OCI-LY1 (cell line): ENCODE measurements around the gene SLAMF8.

Experiments used
- H2AFZ ChIP-seq: fragments of 200-600 bp; sonication (generic), shearing (Covaris generic); 2 replicates; pipeline ENCODE4 v1.6.0; 2014; ENCODE audit warnings: antibody characterized with exemption, mild to moderate bottlenecking, low read length
- H3F3A ChIP-seq: fragments of 200-600 bp; sonication (generic), shearing (Covaris generic); 2 replicates; pipeline ENCODE4 v1.6.0; 2014; ENCODE audit warnings: mild to moderate bottlenecking, antibody characterized with exemption, low read length, moderate library complexity; ENCODE audit not compliant: insufficient read depth
- H3K27ac ChIP-seq: fragments of 200-600 bp; sonication (generic); 2 replicates; pipeline ENCODE4 v1.5.1; 2014; ENCODE audit warnings: low read length, mixed run types, mild to moderate bottlenecking, low read depth; ENCODE audit not compliant: poor library complexity, severe bottlenecking
- H3K27me3 ChIP-seq: fragments of 200-600 bp; sonication (generic); 2 replicates; pipeline ENCODE4 v1.6.0; 2014; ENCODE audit warnings: antibody characterized with exemption, mild to moderate bottlenecking, low read length, moderate library complexity; ENCODE audit not compliant: insufficient read depth
- H3K36me3 ChIP-seq: fragments of 200-600 bp; sonication (generic); 2 replicates; pipeline ENCODE4 v1.6.1; 2014; ENCODE audit warnings: mild to moderate bottlenecking, antibody characterized with exemption, low read length, moderate library complexity, mixed read lengths; ENCODE audit not compliant: insufficient read depth
- H3K4me1 ChIP-seq: fragments of 200-600 bp; sonication (generic); 2 replicates; pipeline ENCODE4 v1.5.1; 2014; ENCODE audit warnings: mild to moderate bottlenecking, low read length, moderate library complexity; ENCODE audit not compliant: insufficient read depth, severe bottlenecking
- H3K4me2 ChIP-seq: fragments of 200-600 bp; sonication (generic), shearing (Covaris generic); 2 replicates; pipeline ENCODE4 v1.6.1; 2014; ENCODE audit warnings: low read length
- H3K4me3 ChIP-seq: fragments of 200-600 bp; sonication (generic); 2 replicates; pipeline ENCODE4 v1.5.1; 2014; ENCODE audit warnings: low read length, low read depth, mild to moderate bottlenecking, mixed read lengths; ENCODE audit not compliant: poor library complexity, severe bottlenecking
- H3K79me2 ChIP-seq: fragments of 200-600 bp; shearing (Covaris generic); 2 replicates; pipeline ENCODE4 v1.6.1; 2016; ENCODE audit warnings: mixed run types, low read length, mixed read lengths; ENCODE audit not compliant: insufficient read depth
- H3K9ac ChIP-seq: fragments of 200-600 bp; sonication (generic), shearing (Covaris generic); 2 replicates; pipeline ENCODE4 v1.6.1; 2014; ENCODE audit warnings: mild to moderate bottlenecking, low read length, mixed read lengths
- H3K9me2 ChIP-seq: fragments of 200-600 bp; sonication (generic), shearing (Covaris generic); 2 replicates; pipeline ENCODE4 v1.6.1; 2014; ENCODE audit warnings: low read depth, mild to moderate bottlenecking, low read length, mixed read lengths
- H3K9me3 ChIP-seq: fragments of 200-600 bp; shearing (Covaris generic); 2 replicates; pipeline ENCODE4 v1.6.1; 2014; ENCODE audit warnings: low read length, mixed read lengths
- H4K20me1 ChIP-seq: fragments of 200-600 bp; sonication (generic), shearing (Covaris generic); 2 replicates; pipeline ENCODE4 v1.6.0; 2016; ENCODE audit warnings: mild to moderate bottlenecking, low read length; ENCODE audit not compliant: insufficient read depth
- EZH2 ChIP-seq: fragments of 200-600 bp; sonication (generic), shearing (Covaris generic); IDR thresholded peaks from 2 replicates; pipeline ENCODE4 v1.8.0; 2017; ENCODE audit warnings: borderline replicate concordance, mixed run types, mild to moderate bottlenecking, antibody characterized with exemption, low read length, moderate library complexity, mixed read lengths
- TF ChIP-seq, protein P1 (sequence below): fragments of 200-600 bp; sonication (generic), shearing (Covaris generic); IDR thresholded peaks from 2 replicates; pipeline ENCODE4 v1.5.1; 2017; ENCODE audit warnings: mild to moderate bottlenecking, antibody characterized with exemption, low read length, moderate library complexity, mixed read lengths

Gene SLAMF8

DNA sequence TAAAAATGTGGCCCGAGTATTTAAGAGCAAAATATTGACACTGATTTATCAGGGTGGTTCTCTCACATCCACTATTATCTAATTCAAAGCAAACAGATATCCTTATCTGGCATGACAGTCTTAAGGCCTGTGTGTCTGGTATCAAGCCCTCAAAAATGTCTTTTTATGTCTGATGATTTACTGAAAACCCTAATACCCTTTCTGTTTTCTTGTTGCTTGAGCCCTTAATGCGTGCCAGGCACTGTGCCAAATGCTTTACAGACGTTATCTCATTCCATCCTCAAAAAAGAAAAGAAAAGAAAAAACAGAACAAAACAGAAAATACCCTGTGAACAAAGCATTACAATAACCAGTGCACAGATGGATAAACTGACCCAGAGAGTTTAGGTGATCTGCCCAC lies 40.2 kb upstream of the SLAMF8 start:
- no peaks in the 10 kb centered on the region for H3F3A ChIP-seq
- no peaks in the 10 kb centered on the region for H3K36me3 ChIP-seq
- H2AFZ ChIP-seq: no peak overlapping the region
- TF ChIP-seq, protein P1, sequence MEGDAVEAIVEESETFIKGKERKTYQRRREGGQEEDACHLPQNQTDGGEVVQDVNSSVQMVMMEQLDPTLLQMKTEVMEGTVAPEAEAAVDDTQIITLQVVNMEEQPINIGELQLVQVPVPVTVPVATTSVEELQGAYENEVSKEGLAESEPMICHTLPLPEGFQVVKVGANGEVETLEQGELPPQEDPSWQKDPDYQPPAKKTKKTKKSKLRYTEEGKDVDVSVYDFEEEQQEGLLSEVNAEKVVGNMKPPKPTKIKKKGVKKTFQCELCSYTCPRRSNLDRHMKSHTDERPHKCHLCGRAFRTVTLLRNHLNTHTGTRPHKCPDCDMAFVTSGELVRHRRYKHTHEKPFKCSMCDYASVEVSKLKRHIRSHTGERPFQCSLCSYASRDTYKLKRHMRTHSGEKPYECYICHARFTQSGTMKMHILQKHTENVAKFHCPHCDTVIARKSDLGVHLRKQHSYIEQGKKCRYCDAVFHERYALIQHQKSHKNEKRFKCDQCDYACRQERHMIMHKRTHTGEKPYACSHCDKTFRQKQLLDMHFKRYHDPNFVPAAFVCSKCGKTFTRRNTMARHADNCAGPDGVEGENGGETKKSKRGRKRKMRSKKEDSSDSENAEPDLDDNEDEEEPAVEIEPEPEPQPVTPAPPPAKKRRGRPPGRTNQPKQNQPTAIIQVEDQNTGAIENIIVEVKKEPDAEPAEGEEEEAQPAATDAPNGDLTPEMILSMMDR: no peak
- no peak for TF ChIP-seq EZH2
- H3K79me2 ChIP-seq: no peaks in the 10 kb centered on the region
- no peaks in the 10 kb centered on the region for H3K27me3 ChIP-seq
- no peak overlapping the region for H3K9ac ChIP-seq
- H4K20me1 ChIP-seq: no peaks in the 10 kb centered on the region
- H3K27ac ChIP-seq: no peak overlapping the region
- H3K4me1 ChIP-seq: no peaks in the 10 kb centered on the region
- H3K9me2 ChIP-seq: no peaks in the 10 kb centered on the region
- H3K4me3 ChIP-seq: no peak overlapping the region
- no peak overlapping the region for H3K4me2 ChIP-seq
- no peaks in the 10 kb centered on the region for H3K9me3 ChIP-seq

- Histone ChIP-seq H3K9me3 (no peaks in the 10 kb centered on the region), H3K36me3 (no peaks in the 10 kb centered on the region), H3K4me2 (no peak overlapping the region), H3K27me3 (no peaks in the 10 kb centered on the region), H3K4me1 (no peaks in the 10 kb centered on the region), H3F3A (no peaks in the 10 kb centered on the region), H4K20me1 (no peaks in the 10 kb centered on the region), H3K79me2 (no peaks in the 10 kb centered on the region), H3K27ac (no peak overlapping the region), H3K4me3 (no peak overlapping the region), H2AFZ (no peak overlapping the region), H3K9me2 (no peaks in the 10 kb centered on the region), H3K9ac (no peak overlapping the region)
- no peak for TF ChIP-seq EZH2
- TF ChIP-seq, protein P1: no peak
These were observed 39.7 kb upstream of the SLAMF8 start for GRCh38 chr1:159786966-159787365.

- Histone ChIP-seq H2AFZ (no peak overlapping the region), H3K9ac (no peak overlapping the region), H3K27me3 (no peaks in the 10 kb centered on the region), H3F3A (no peaks in the 10 kb centered on the region), H4K20me1 (no peaks in the 10 kb centered on the region), H3K27ac (no peak overlapping the region), H3K36me3 (no peaks in the 10 kb centered on the region), H3K79me2 (no peaks in the 10 kb centered on the region), H3K4me1 (no peaks in the 10 kb centered on the region), H3K9me2 (no peaks in the 10 kb centered on the region), H3K9me3 (no peaks in the 10 kb centered on the region), H3K4me2 (no peak overlapping the region), H3K4me3 (no peak overlapping the region)
- TF ChIP-seq, protein P1: peak; percentile 66
- no peak for TF ChIP-seq EZH2
These were observed 36.3 kb upstream of the SLAMF8 start for GRCh38 chr1:159790237-159790917.
